ENCODE data around the gene SYNGR2.
"Not testable (repeated sequence)": the region's sequence is repeated elsewhere in the genome, so short reads cannot be mapped to it uniquely, and the experiment has no call there.

DNA sequence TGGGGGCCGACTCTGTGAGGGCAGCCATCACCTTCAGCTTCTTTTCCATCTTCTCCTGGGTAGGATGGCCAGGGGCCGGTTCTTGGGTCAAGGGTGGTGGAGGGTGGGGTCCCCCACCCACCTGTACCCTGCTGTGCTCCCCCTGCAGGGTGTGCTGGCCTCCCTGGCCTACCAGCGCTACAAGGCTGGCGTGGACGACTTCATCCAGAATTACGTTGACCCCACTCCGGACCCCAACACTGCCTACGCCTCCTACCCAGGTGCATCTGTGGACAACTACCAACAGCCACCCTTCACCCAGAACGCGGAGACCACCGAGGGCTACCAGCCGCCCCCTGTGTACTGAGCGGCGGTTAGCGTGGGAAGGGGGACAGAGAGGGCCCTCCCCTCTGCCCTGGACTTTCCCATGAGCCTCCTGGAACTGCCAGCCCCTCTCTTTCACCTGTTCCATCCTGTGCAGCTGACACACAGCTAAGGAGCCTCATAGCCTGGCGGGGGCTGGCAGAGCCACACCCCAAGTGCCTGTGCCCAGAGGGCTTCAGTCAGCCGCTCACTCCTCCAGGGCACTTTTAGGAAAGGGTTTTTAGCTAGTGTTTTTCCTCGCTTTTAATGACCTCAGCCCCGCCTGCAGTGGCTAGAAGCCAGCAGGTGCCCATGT, 3.3 kb downstream of the SYNGR2 start:
- TF ChIP-seq, protein P1, sequence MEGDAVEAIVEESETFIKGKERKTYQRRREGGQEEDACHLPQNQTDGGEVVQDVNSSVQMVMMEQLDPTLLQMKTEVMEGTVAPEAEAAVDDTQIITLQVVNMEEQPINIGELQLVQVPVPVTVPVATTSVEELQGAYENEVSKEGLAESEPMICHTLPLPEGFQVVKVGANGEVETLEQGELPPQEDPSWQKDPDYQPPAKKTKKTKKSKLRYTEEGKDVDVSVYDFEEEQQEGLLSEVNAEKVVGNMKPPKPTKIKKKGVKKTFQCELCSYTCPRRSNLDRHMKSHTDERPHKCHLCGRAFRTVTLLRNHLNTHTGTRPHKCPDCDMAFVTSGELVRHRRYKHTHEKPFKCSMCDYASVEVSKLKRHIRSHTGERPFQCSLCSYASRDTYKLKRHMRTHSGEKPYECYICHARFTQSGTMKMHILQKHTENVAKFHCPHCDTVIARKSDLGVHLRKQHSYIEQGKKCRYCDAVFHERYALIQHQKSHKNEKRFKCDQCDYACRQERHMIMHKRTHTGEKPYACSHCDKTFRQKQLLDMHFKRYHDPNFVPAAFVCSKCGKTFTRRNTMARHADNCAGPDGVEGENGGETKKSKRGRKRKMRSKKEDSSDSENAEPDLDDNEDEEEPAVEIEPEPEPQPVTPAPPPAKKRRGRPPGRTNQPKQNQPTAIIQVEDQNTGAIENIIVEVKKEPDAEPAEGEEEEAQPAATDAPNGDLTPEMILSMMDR (IDR thresholded peaks at IDR 0.05) = not testable (repeated sequence)
- not testable (repeated sequence) for TF ChIP-seq POLR2A, EP300, POLR2AphosphoS5 (IDR thresholded peaks at IDR 0.05)

All from stomach (tissue), 4 donors.